HEK293T (cell line): ENCODE results near the gene APP.

Experiments used
- CTCF ChIA-PET: fragments of 350-600 bp; formaldehyde crosslinking; extraction: SDS; loops from one replicate; lab custom pipeline; 2021; ENCODE audit warnings: antibody characterized with exemption, inconsistent platforms; lab: Yijun Ruan, JAX
- POLR2A ChIA-PET: fragments of 350-600 bp; formaldehyde crosslinking; extraction: SDS; loops from one replicate; lab custom pipeline; 2020; ENCODE audit warnings: antibody characterized with exemption, inconsistent platforms; lab: Yijun Ruan, JAX
- DNase-seq: peaks from one replicate; pipeline ENCODE4 v3.0.0; 2012; ENCODE audit warnings: mixed read lengths; ENCODE audit errors: extremely low spot score
- ARNT ChIP-seq: fragments of 450-650 bp; IDR thresholded peaks from 2 replicates; pipeline ENCODE4 v1.6.1; 2017; ENCODE audit warnings: mild to moderate bottlenecking
- BHLHE40 ChIP-seq: fragments of 450-650 bp; IDR thresholded peaks from 2 replicates; pipeline ENCODE4 v1.6.1; 2016; ENCODE audit warnings: mild to moderate bottlenecking, moderate library complexity, borderline replicate concordance
- CTBP1 ChIP-seq: fragments of 450-650 bp; IDR thresholded peaks from 2 replicates; pipeline ENCODE4 v1.6.1; 2016; ENCODE audit warnings: borderline replicate concordance
- ELF4 ChIP-seq: fragments of 450-650 bp; IDR thresholded peaks from 2 replicates; pipeline ENCODE4 v1.6.1; 2017; ENCODE audit warnings: antibody characterized with exemption
- FOXA1 ChIP-seq: fragments of 450-650 bp; IDR thresholded peaks from 2 replicates; pipeline ENCODE4 v1.6.1; 2016; ENCODE audit warnings: mild to moderate bottlenecking
- FOXK2 ChIP-seq: fragments of 450-650 bp; IDR thresholded peaks from 2 replicates; pipeline ENCODE4 v1.6.1; 2016; ENCODE audit warnings: mild to moderate bottlenecking
- FOXM1 ChIP-seq: fragments of 450-650 bp; IDR thresholded peaks from 2 replicates; pipeline ENCODE4 v1.6.1; 2017; ENCODE audit warnings: mild to moderate bottlenecking, borderline replicate concordance
- HDGF ChIP-seq: fragments of 450-650 bp; IDR thresholded peaks from 2 replicates; pipeline ENCODE4 v1.6.1; 2017; ENCODE audit warnings: antibody characterized with exemption, borderline replicate concordance
- L3MBTL2 ChIP-seq: fragments of 450-650 bp; conservative IDR thresholded peaks from 2 replicates; pipeline ENCODE4 v1.6.1; 2016; ENCODE audit warnings: mild to moderate bottlenecking
- LEF1 ChIP-seq: fragments of 450-650 bp; IDR thresholded peaks from 2 replicates; pipeline ENCODE4 v1.6.1; 2017; ENCODE audit warnings: mild to moderate bottlenecking, borderline replicate concordance
- NFRKB ChIP-seq: fragments of 450-650 bp; IDR thresholded peaks from 2 replicates; pipeline ENCODE4 v1.6.1; 2016; ENCODE audit warnings: mild to moderate bottlenecking, moderate library complexity
- SP1 ChIP-seq: fragments of 450-650 bp; IDR thresholded peaks from 2 replicates; pipeline ENCODE4 v1.6.1; 2017
- SUZ12 ChIP-seq: fragments of 450-650 bp; IDR thresholded peaks from 2 replicates; pipeline ENCODE4 v1.6.1; 2016; ENCODE audit warnings: mild to moderate bottlenecking
- TARDBP ChIP-seq: fragments of 450-650 bp; IDR thresholded peaks from 2 replicates; pipeline ENCODE4 v1.6.1; 2016
- ZNF384 ChIP-seq: fragments of 450-650 bp; IDR thresholded peaks from 2 replicates; pipeline ENCODE4 v1.6.1; 2016
- TF ChIP-seq, protein P1 (sequence below): fragments of 450-650 bp; IDR thresholded peaks from 2 replicates; pipeline ENCODE4 v1.6.1; 2016

The APP gene

DNA sequence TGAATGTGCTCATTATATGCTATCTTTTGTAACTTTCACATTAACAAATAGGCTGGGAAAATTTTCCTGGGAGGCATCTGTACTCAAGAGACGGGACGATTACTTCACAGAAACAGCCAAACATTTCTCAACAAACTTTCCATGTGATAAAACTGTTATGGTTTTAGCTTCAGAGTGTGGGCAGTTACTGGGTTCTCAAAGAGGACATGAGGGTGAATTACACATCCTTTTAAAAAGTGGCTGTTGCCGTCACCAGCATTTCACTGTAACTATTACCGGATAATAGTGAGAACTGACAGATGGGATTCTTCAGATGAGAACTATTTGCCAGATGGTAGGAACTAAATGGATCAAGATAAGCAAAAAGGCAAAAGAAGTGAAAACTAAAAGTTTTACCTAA lies 109.1 kb downstream of the APP start:
- ChIA-PET POLR2A (interaction anchor here (0.7 kb wide), 1 partner anchor 15 kb away, joined by 3 read pairs; no protein-coding TSS in a partner anchor), CTCF (no interaction called here)
- DNase-seq = no peak
- TF ChIP-seq FOXA1 = no peak
- TF ChIP-seq ZNF384 = no peak
- no peak for TF ChIP-seq SUZ12
- TF ChIP-seq, protein P1, sequence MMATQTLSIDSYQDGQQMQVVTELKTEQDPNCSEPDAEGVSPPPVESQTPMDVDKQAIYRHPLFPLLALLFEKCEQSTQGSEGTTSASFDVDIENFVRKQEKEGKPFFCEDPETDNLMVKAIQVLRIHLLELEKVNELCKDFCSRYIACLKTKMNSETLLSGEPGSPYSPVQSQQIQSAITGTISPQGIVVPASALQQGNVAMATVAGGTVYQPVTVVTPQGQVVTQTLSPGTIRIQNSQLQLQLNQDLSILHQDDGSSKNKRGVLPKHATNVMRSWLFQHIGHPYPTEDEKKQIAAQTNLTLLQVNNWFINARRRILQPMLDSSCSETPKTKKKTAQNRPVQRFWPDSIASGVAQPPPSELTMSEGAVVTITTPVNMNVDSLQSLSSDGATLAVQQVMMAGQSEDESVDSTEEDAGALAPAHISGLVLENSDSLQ = no peak
- TF ChIP-seq ARNT = no peak
- no peak for TF ChIP-seq LEF1
- TF ChIP-seq HDGF = no peak
- no peak for TF ChIP-seq L3MBTL2
- no peak for TF ChIP-seq FOXK2
- TF ChIP-seq SP1 = no peak
- TF ChIP-seq ELF4 = no peak
- no peak for TF ChIP-seq BHLHE40

DNA sequence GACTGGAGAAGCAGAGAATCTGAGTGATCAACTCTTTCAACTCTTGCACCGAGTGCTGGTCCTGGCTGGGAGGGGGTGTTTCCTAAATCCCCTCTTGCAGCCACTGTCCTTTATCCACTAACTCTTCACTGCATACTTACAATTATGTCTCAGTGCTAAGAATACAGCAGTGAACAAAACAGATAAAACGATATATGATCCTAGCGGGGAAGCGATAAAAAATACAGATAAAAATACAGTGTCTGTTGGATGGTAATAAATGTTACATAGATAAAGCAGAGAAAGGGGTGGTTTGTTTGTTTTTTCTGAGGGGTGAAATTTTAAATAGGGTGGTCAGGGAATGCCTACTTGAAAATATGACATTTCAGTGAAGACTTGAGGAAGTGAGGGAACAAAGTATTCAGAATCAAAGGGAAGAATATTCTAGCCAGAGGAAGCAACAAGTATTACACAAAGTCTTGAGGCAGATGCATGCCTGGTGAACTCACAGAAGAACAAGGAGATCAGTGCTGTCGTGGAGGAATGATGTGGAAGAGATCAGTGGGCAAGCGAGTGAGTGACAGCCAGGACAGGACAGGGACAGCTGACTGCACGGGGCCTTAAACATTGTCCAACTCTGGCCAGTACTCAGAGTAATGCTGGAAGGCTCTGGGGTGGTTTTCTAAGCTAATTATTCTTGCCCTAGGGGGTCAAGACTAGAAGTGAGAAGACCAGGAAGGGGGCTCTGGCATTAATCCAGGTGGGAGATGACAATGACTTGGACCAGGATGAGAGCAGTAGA lies 110.0 kb downstream of the APP start:
- DNase-seq = no peak
- CTCF ChIA-PET = no interaction called here
- POLR2A ChIA-PET = no interaction called here
- no peak for TF ChIP-seq CTBP1
- TF ChIP-seq, protein P1 = peak; percentile 60

DNA sequence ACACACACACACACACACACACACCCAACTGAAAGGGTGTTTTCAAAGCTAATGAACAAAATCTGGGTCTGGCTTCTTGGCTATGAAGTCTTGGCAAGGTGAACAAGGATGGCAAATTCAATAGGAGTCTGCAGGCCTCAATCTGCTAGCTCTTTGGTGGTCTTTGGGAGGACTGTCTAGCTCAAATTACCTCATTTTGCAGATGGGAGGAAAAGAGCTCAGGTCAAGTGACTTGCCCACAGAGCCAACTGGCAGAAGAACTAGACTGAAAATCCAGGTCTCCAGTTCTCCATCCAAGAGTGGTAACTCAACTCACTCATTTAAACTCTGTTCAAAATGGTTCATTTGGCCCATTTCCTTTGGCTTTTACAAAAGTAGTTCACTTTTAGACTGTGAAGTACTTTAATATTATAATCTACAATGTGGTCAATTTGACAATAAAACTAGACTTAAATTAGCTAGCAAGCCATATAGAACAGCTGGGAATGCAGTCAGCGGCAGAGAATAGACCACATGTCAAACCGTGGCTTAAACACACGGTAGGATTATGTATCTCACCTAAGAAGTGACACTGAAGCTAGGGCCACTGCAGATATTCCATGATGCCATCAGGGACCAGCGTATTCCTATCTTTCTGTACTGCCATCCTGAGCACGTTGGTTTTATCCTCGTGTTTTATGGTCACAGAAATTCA lies 112.9 kb downstream of the APP start:
- no peak for TF ChIP-seq SP1
- no peak for TF ChIP-seq SUZ12
- no peak for TF ChIP-seq ELF4
- POLR2A ChIA-PET = no interaction called here
- DNase-seq = no peak
- CTCF ChIA-PET = no interaction called here

DNA sequence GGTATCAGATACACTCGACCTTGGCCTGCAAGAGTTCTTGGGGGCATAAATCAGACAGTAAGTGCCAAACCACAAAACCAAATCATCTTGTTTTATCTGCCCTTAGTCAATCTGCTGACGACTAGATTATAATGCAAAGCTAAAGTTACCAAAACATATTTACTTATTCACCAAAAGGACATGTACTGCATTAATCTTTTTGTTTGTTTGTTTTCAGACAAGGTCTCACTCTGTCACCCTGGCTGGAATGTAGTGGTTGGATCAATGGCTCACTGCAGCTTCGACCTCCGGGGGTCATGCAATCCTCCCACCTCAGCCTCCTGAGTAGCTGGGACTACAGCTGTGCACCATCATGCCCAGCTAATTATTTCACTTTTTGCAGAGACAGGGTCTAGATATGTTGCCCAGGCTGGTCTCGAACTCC lies 114.7 kb downstream of the APP start:
- POLR2A ChIA-PET = no interaction called here
- CTCF ChIA-PET = no interaction called here
- DNase-seq = no peak
- TF ChIP-seq, protein P1 = no peak
- TF ChIP-seq ARNT (no peak), ELF4 (no peak), ZNF384 (no peak), FOXA1 (no peak), BHLHE40 (no peak)

DNA sequence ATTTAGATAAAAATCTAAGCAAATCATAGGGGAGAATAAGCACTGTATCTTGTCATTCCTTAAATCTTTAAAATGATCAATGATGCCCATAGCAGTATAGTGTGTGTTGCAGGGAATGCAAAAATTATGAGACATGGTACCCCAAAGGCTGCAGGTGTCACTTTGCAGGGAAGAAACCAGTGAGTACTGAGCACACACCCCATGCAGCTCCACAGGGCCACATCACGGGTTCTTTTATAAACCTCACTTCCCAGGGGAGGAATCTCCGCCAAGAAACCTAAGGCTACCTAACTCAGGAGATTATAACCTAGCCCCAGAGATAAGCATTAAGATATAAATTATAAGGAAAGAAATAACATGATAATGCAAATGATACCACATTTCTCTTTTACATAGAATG lies 115.6 kb downstream of the APP start:
- no peak for TF ChIP-seq SP1
- no peak for TF ChIP-seq SUZ12
- no peak for TF ChIP-seq LEF1
- TF ChIP-seq ELF4 = no peak
- no peak for TF ChIP-seq TARDBP
- no peak for TF ChIP-seq FOXM1
- no peak for TF ChIP-seq NFRKB
- no peak for TF ChIP-seq FOXK2
- no peak for TF ChIP-seq FOXA1
- TF ChIP-seq, protein P1 = no peak
- TF ChIP-seq HDGF = no peak
- no peak for TF ChIP-seq L3MBTL2
- no peak for TF ChIP-seq ARNT
- no peak for TF ChIP-seq ZNF384
- POLR2A ChIA-PET = no interaction called here
- no peak for DNase-seq
- CTCF ChIA-PET = no interaction called here

DNA sequence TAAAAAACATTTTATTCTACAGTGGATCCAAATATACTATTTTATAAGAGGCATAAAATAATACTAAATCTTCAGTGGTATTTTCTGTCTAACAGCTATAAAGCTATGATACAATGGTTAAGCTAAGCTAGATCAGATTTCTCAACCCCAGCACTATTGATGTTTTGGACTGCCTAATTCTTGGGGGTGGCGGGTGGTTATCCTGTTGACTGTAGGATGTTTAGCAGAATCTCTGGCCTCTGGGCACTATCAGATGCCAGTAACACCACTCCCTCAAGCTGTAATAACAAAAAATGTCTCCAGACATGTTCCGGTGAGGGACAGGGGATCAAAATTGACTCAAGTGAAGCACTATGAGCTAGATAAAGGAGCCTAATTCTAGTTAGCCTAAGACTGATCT lies 118.5 kb downstream of the APP start:
- ChIA-PET CTCF (interaction anchor here (0.7 kb wide), 1 partner anchor 764 kb away, joined by 3 read pairs; no protein-coding TSS in a partner anchor), POLR2A (no interaction called here)

More for the DNA sequence above, 118.5 kb downstream of the APP start:
- DNase-seq = no peak
- TF ChIP-seq HDGF = no peak
- no peak for TF ChIP-seq CTBP1
- no peak for TF ChIP-seq SP1
- no peak for TF ChIP-seq ZNF384
- no peak for TF ChIP-seq TARDBP
- TF ChIP-seq NFRKB = no peak
- TF ChIP-seq ARNT = no peak
